Small intestine (tissue), 7 donors: Measurements from ENCODE around the gene MEIS2. TPM values are rescaled to one million over a fixed set of nuclear protein-coding genes. Genes with fewer than 3 reads are reported as not detected.
A peak's percentile ranks its signal among the peaks of the same experiment; 100 is the strongest.

Experiments used
- DNase-seq, 2 donors: peaks; one replicate each; pipeline versions ENCODE4 v3.0.0 to v3.0.0-alpha.2; 2013
- FAIRE-seq: peaks from 2 replicates; lab custom pipeline; 2012; peaks lifted over from hg19 to GRCh38; lab: Jason Lieb, UNC
- H3K27ac ChIP-seq, 3 donors: one replicate each; pipeline ENCODE4 v1.5.1; 2013; ENCODE audit warnings: low read length in 2 of 3, mild to moderate bottlenecking in 2 of 3, control low read depth in 1 of 3, inconsistent platforms in 1 of 3, low read depth in 1 of 3, moderate library complexity in 1 of 3
- H3K27me3 ChIP-seq, 3 donors: one replicate each; pipeline ENCODE4 v1.6.1; 2013; ENCODE audit warnings: low read length in 3 of 3, inconsistent platforms in 1 of 3; ENCODE audit not compliant: control insufficient read depth in 3 of 3, insufficient read depth in 3 of 3
- H3K36me3 ChIP-seq, 3 donors: one replicate each; pipeline ENCODE4 v1.6.1; 2013; ENCODE audit warnings: low read length in 3 of 3, inconsistent platforms in 1 of 3, low read depth in 1 of 3, mild to moderate bottlenecking in 1 of 3, moderate library complexity in 1 of 3; ENCODE audit not compliant: control insufficient read depth in 3 of 3, insufficient read depth in 2 of 3
- H3K4me1 ChIP-seq, 3 donors: one replicate each; pipeline ENCODE4 v1.6.1; 2013; ENCODE audit warnings: low read length in 2 of 3, inconsistent platforms in 1 of 3, low read depth in 1 of 3, mild to moderate bottlenecking in 1 of 3, moderate library complexity in 1 of 3; ENCODE audit not compliant: control insufficient read depth in 3 of 3, insufficient read depth in 2 of 3
- H3K4me3 ChIP-seq, 3 donors: one replicate each; pipeline ENCODE4 v1.5.1; 2013; ENCODE audit warnings: low read length in 3 of 3, control low read depth in 1 of 3, inconsistent platforms in 1 of 3, low read depth in 1 of 3, mild to moderate bottlenecking in 1 of 3, moderate library complexity in 1 of 3
- H3K9me3 ChIP-seq, 2 donors: one replicate each; pipeline ENCODE4 v1.6.1; 2013; ENCODE audit warnings: low read depth in 1 of 2, low read length in 1 of 2; ENCODE audit not compliant: control insufficient read depth in 2 of 2, insufficient read depth in 1 of 2
- WGBS, 3 donors: extraction: QIAGEN DNeasy Blood & Tissue Kit; methylation state at CpG; one replicate each; pipeline ENCODE4 v1.1.7; 2013; 5-methylcytosine and 5-hydroxymethylcytosine counted together
- polyA plus RNA-seq, 4 donors: library from polyadenylated mRNA; stranded (reverse) in 3 of 4; unstranded in 1 of 4; fragments of 200-250 nt in 3 of 4; fragments of 120-200 nt in 1 of 4; gene quantifications; one replicate each; pipeline versions ENCODE4 v1.2.1 to v1.2.3, GENCODE V29; 2013
- donor health status: healthy with polysubstance abuse.
- donor health status: control.
- donor health status: control.
- donor health status: Bipolar disorder and iron deficiency.
- donor health status: healthy.

Gene MEIS2
- polyA plus RNA-seq, 4 donors = 5.4 to 13.2 (median 10.2) TPM

- DNase-seq = no peak
- Histone ChIP-seq H3K36me3 (no peaks in the 10 kb centered on the region), H3K4me3 (peak overlapping the region in 1 of 3 donors; percentile 87), H3K27ac (peak overlapping the region in 1 of 3 donors; percentile 29), H3K9me3 (no peaks in the 10 kb centered on the region), H3K4me1 (peaks cover 0 to 9% (median 0%) of the 10 kb centered on the region in 3 donors), H3K27me3 (peaks cover 0 to 82% (median 19%) of the 10 kb centered on the region in 3 donors)
- FAIRE-seq = no peak
- WGBS, 3 donors = 50 to 69% (median 63%) methylated on average over 2 of the region's 2 CpGs
Observed at GRCh38 chr15:37105029-37105428, 4.7 kb upstream of the MEIS2 start.

DNA sequence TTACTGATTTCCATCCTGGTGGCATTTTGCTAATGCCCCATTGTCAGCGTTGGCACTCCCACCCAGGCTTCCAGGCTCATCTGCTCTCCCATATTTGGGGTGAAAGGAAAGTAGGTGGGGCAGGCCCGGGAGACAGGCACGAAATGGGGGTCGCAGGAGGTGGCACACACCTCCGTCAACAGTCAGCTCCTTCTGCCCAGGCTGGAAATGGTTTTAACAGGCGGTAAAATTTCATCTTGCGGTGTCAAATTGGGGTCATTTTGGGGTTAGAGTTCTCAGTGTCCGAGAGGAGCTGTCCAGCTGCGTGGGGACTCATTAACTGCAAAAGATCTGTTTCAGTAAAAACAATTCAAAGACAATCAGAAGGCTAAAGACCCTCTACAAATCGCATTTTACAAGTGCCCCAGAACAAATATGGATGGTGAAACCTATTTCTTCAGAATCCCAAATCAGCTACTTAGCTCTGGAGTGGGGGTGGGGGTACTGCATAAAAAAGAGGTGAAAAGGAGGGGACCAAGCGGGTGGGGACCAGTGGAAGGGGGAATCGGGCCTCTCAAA, 4.2 kb upstream of the MEIS2 start:
- H3K36me3 ChIP-seq = no peaks in the 10 kb centered on the region
- 61 to 80% (median 69%) methylated on average over 12 of the region's 12 CpGs for WGBS, 3 donors
- H3K4me1 ChIP-seq = peaks cover 0 to 7% (median 0%) of the 10 kb centered on the region in 3 donors
- no peak for FAIRE-seq
- peak overlapping the region in 1 of 3 donors; percentile 87 for H3K4me3 ChIP-seq
- H3K9me3 ChIP-seq = no peaks in the 10 kb centered on the region
- H3K27me3 ChIP-seq = peaks cover 0 to 82% (median 18%) of the 10 kb centered on the region in 3 donors
- DNase-seq = no peak
- H3K27ac ChIP-seq = peak overlapping the region in 1 of 3 donors; percentile 29

- 63 to 82% (median 76%) methylated on average over 27 of the region's 27 CpGs for WGBS, 3 donors
- Histone ChIP-seq H3K9me3 (no peaks in the 10 kb centered on the region), H3K27ac (peak overlapping the region in 1 of 3 donors; percentile 29), H3K27me3 (peaks cover 0 to 80% (median 16%) of the 10 kb centered on the region in 3 donors), H3K4me3 (peak overlapping the region in 1 of 3 donors; percentile 87), H3K4me1 (peaks cover 0 to 5% (median 0%) of the 10 kb centered on the region in 3 donors), H3K36me3 (no peaks in the 10 kb centered on the region)
- no peak for FAIRE-seq
- DNase-seq = no peak
Observed at GRCh38 chr15:37103475-37104423, 3.4 kb upstream of the MEIS2 start.

DNA sequence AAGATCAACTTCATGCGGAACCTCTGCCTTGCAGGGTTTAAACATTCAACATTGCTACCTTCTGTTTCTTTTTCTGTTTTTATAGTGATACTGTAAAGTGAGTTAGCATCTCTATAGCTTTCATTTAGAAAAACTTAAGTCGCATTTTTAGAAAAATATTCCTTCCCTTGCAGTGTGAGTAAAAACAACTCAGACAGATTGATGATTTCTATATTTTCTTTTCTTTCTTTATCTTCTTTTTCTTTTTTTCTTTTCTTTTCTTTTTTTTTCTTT, 2.8 kb upstream of the MEIS2 start:
- Histone ChIP-seq H3K36me3 (no peaks in the 10 kb centered on the region), H3K27ac (peak overlapping the region in 1 of 3 donors; percentile 82), H3K9me3 (no peaks in the 10 kb centered on the region), H3K4me3 (peak overlapping the region in 1 of 3 donors; percentile 87), H3K4me1 (peaks cover 0 to 5% (median 0%) of the 10 kb centered on the region in 3 donors), H3K27me3 (peaks cover 0 to 81% (median 14%) of the 10 kb centered on the region in 3 donors)
- WGBS, 3 donors = 52 to 63% (median 56%) methylated on average over 2 of the region's 2 CpGs
- FAIRE-seq = no peak
- DNase-seq = no peak

GRCh38 chr15:37102305-37103162, 2.2 kb upstream of the MEIS2 start:
- H3K36me3 ChIP-seq = peaks cover 0 to 3% (median 0%) of the 10 kb centered on the region in 3 donors
- H3K27me3 ChIP-seq = peaks cover 0 to 83% (median 11%) of the 10 kb centered on the region in 3 donors
- peak overlapping the region; percentile 21 to 87 (median 74) for H3K4me3 ChIP-seq
- no peak for FAIRE-seq
- H3K9me3 ChIP-seq = no peaks in the 10 kb centered on the region
- peak overlapping the region in 2 of 3 donors; percentile 60 to 82 for H3K27ac ChIP-seq
- WGBS, 3 donors = 7 to 8% (median 7%) methylated on average over 38 of the region's 38 CpGs
- peak in 1 of 2 donors; percentile 8 for DNase-seq
- H3K4me1 ChIP-seq = peaks cover 0 to 9% (median 0%) of the 10 kb centered on the region in 3 donors

DNA sequence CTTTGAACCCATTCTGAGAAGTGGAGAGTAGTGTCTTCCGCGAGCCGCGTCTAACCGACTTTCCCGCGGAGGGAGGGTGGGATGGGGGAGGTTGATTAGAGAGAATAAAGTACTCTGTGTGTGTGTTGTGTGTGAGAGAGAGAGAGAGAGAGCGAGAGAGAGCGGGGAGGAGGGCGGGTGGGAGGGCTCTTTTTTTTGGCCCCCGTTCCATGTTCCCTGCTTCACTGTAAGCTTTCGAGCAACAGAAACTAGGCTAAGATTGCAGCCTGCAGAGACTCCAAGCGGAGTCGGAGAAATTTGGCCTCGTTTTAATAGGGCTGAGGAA, 1.6 kb upstream of the MEIS2 start:
- Histone ChIP-seq H3K27ac (peak overlapping the region; percentile 64 to 94 (median 90)), H3K36me3 (peaks cover 0 to 6% (median 0%) of the 10 kb centered on the region in 3 donors), H3K4me3 (peak overlapping the region; percentile 21 to 87 (median 74)), H3K27me3 (peaks cover 0 to 83% (median 9%) of the 10 kb centered on the region in 3 donors), H3K4me1 (peaks cover 0 to 13% (median 0%) of the 10 kb centered on the region in 3 donors), H3K9me3 (no peaks in the 10 kb centered on the region)
- FAIRE-seq (no peak), DNase-seq (peak in 1 of 2 donors; percentile 4)
- 1 to 6% (median 2%) methylated on average over 14 to 15 of the region's 15 CpGs for WGBS, 3 donors

GRCh38 chr15:37100966-37101215, 542 bp upstream of the MEIS2 start:
- WGBS, 3 donors = 0 to 1% (median 1%) methylated on average over 11 of the region's 11 CpGs
- no peak for FAIRE-seq
- Histone ChIP-seq H3K27me3 (peaks cover 0 to 86% (median 11%) of the 10 kb centered on the region in 3 donors), H3K4me3 (peak overlapping the region; percentile 36 to 87 (median 74)), H3K36me3 (peaks cover 0 to 10% (median 0%) of the 10 kb centered on the region in 3 donors), H3K9me3 (no peaks in the 10 kb centered on the region), H3K4me1 (peaks cover 0 to 13% (median 0%) of the 10 kb centered on the region in 3 donors), H3K27ac (peak overlapping the region; percentile 57 to 94 (median 90))
- peak in 1 of 2 donors; percentile 78 for DNase-seq
